Fibroblast of lung (primary cell): ENCODE measurements around the gene PITPNB. TPM values are rescaled to one million over a fixed set of nuclear protein-coding genes. Genes with fewer than 3 reads are reported as not detected.

Experiments used
- DNase-seq, 2 donors: peaks; one replicate each; pipeline versions ENCODE4 v3.0.0 to v3.0.0-alpha.2; 2010; ENCODE audit warnings: low read depth in 2 of 2
- H2AFZ ChIP-seq: 2 replicates; pipeline ENCODE4 v1.5.1; 2012; ENCODE audit warnings: low read length, control low read depth, inconsistent platforms
- H3K27ac ChIP-seq: 2 replicates; pipeline ENCODE4 v1.5.1; 2011; ENCODE audit warnings: low read length, control low read depth; ENCODE audit not compliant: insufficient read depth
- H3K27me3 ChIP-seq: 2 replicates; pipeline ENCODE4 v1.5.1; 2011; ENCODE audit warnings: mild to moderate bottlenecking, low read length; ENCODE audit not compliant: control insufficient read depth, insufficient read depth
- H3K36me3 ChIP-seq: 2 replicates; pipeline ENCODE4 v1.5.1; 2011; ENCODE audit warnings: low read length; ENCODE audit not compliant: control insufficient read depth, insufficient read depth
- H3K4me1 ChIP-seq: 2 replicates; pipeline ENCODE4 v1.5.1; 2011; ENCODE audit warnings: low read length; ENCODE audit not compliant: control insufficient read depth, insufficient read depth; ENCODE audit errors: extremely low read depth
- H3K4me2 ChIP-seq: 2 replicates; pipeline ENCODE4 v1.5.1; 2011; ENCODE audit warnings: low read length, control low read depth; ENCODE audit not compliant: insufficient read depth; ENCODE audit errors: extremely low read depth
- H3K4me3 ChIP-seq, 4 experiments: fragments of 200-600 bp in 1 of 4; sonication (generic) in 1 of 4; replicated peaks in 1 of 4; 2 replicates each; pipeline ENCODE4 v1.5.1; 2011 to 2016; ENCODE audit warnings: low read length in 4 of 4, low read depth in 3 of 4, mild to moderate bottlenecking in 3 of 4, control low read depth in 2 of 4, inconsistent platforms in 1 of 4, mixed read lengths in 1 of 4; ENCODE audit not compliant: insufficient read depth in 1 of 4; ENCODE audit errors: control extremely low read depth in 1 of 4
- H3K79me2 ChIP-seq: 2 replicates; pipeline ENCODE4 v1.5.1; 2012; ENCODE audit warnings: mild to moderate bottlenecking, low read length, inconsistent platforms; ENCODE audit not compliant: control insufficient read depth, insufficient read depth
- H3K9ac ChIP-seq: 2 replicates; pipeline ENCODE4 v1.5.1; 2011; ENCODE audit warnings: mild to moderate bottlenecking, low read length, control low read depth; ENCODE audit not compliant: insufficient read depth
- H3K9me3 ChIP-seq: 2 replicates; pipeline ENCODE4 v1.5.1; 2012; ENCODE audit warnings: low read depth, low read length; ENCODE audit not compliant: control insufficient read depth, insufficient read depth
- H4K20me1 ChIP-seq: 2 replicates; pipeline ENCODE4 v1.5.1; 2011; ENCODE audit warnings: low read length; ENCODE audit not compliant: control insufficient read depth, insufficient read depth; ENCODE audit errors: extremely low read depth
- EZH2 ChIP-seq: IDR thresholded peaks from 2 replicates; pipeline ENCODE4 v1.5.1; 2012; ENCODE audit warnings: low read length, control low read depth, mild to moderate bottlenecking; ENCODE audit errors: missing control alignments
- polyA plus RNA-seq, 2 donors: library from polyadenylated mRNA; depleted of rRNA in 1 of 2; stranded (reverse) in 1 of 2; unstranded in 1 of 2; fragments of >200 nt; gene quantifications; 2 replicates each; pipeline ENCODE4 v1.2.1, GENCODE V29; 2011 to 2012; ENCODE audit warnings: missing spikeins in 1 of 2
- total RNA-seq: library from RNA; depleted of rRNA; stranded (reverse); fragments of >200 nt; gene quantifications from 2 replicates; pipeline ENCODE4 v1.2.1, GENCODE V29; 2014
- TF ChIP-seq, protein P1 (sequence below), 2 donors: IDR thresholded peaks in 1 of 2; conservative IDR thresholded peaks in 1 of 2; 1 replicate in 1 of 2; 2 replicates in 1 of 2; pipeline ENCODE4 v1.5.1; 2011 to 2012; ENCODE audit warnings: low read length in 2 of 2, control low read depth in 1 of 2, inconsistent platforms in 1 of 2, low read depth in 1 of 2, mild to moderate bottlenecking in 1 of 2

The PITPNB gene
- total and polyA plus RNA-seq, 2 donors (not counting 1 experiment from before 2014, with no cell fraction given): 42.4 to 79.4 TPM

DNA sequence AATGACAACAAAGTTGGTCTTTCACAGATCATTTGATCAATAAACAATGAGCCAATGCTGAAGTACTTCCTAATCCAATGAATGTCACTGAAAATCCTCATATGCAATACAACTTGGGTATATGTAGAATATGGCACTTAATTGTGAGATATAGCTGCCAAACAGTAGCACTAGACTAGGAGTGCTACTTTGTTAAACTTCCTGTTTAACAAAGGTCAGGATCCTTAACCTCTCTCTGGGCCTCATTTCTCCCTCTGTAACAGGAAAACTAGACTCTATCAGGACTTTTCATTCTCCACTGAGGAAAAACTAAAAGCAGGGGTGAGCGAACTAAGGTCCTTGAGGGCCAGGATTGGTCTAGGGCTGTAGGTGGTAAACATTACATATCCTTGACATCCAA lies 56.1 kb downstream of the PITPNB start:
- Histone ChIP-seq H3K79me2 (peaks cover 13% of the 10 kb centered on the region), H3K9me3 (no peaks in the 10 kb centered on the region), H3K36me3 (no peaks in the 10 kb centered on the region), H2AFZ (no peak overlapping the region), H3K4me2 (no peak overlapping the region), H3K9ac (no peak overlapping the region), H3K4me1 (peaks cover 27% of the 10 kb centered on the region), H3K27me3 (no peaks in the 10 kb centered on the region), H3K27ac (no peak overlapping the region), H4K20me1 (no peaks in the 10 kb centered on the region), H3K4me3 (no peak overlapping the region)
- no peak for TF ChIP-seq EZH2
- TF ChIP-seq, protein P1, sequence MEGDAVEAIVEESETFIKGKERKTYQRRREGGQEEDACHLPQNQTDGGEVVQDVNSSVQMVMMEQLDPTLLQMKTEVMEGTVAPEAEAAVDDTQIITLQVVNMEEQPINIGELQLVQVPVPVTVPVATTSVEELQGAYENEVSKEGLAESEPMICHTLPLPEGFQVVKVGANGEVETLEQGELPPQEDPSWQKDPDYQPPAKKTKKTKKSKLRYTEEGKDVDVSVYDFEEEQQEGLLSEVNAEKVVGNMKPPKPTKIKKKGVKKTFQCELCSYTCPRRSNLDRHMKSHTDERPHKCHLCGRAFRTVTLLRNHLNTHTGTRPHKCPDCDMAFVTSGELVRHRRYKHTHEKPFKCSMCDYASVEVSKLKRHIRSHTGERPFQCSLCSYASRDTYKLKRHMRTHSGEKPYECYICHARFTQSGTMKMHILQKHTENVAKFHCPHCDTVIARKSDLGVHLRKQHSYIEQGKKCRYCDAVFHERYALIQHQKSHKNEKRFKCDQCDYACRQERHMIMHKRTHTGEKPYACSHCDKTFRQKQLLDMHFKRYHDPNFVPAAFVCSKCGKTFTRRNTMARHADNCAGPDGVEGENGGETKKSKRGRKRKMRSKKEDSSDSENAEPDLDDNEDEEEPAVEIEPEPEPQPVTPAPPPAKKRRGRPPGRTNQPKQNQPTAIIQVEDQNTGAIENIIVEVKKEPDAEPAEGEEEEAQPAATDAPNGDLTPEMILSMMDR (conservative IDR thresholded peaks at IDR 0.05 in 1 of 2, IDR thresholded peaks at IDR 0.05 in 1 of 2; ENCODE audit: low read depth in 1 of 2, low read length in 2 of 2): no peak
- no peak for DNase-seq

DNA sequence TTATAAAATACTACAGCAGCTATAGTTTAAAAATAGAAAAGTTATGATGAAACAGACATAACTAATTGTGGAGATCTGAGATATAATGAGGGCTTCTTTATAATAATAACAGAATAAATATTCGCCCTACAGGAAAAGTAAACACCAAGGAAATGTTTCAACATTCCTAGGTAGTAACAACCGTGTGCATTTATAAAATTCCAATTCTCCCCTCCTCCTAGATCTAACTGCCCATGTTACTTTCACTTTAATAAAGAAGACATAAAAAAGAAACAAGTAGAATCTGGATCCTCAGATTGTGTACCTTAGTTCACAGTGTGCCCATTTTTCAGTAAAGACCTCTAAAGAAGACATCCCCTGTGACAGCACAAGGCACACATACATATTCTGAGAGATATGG lies 59.7 kb downstream of the PITPNB start:
- Histone ChIP-seq H3K9ac (no peak overlapping the region), H3K27ac (peak overlapping the region; percentile 70), H3K27me3 (no peaks in the 10 kb centered on the region), H3K79me2 (peaks cover 8% of the 10 kb centered on the region), H3K4me3 (peak overlapping the region in 2 of 4 experiments; percentile 15 to 18), H3K9me3 (no peaks in the 10 kb centered on the region), H3K4me1 (peaks cover 21% of the 10 kb centered on the region), H4K20me1 (no peaks in the 10 kb centered on the region), H3K36me3 (peaks cover 10% of the 10 kb centered on the region), H2AFZ (no peak overlapping the region), H3K4me2 (peak overlapping the region; percentile 49)
- TF ChIP-seq, protein P1 (conservative IDR thresholded peaks at IDR 0.05 in 1 of 2, IDR thresholded peaks at IDR 0.05 in 1 of 2; ENCODE audit: low read depth in 1 of 2, low read length in 2 of 2): no peak
- TF ChIP-seq EZH2: no peak
- no peak for DNase-seq

DNA sequence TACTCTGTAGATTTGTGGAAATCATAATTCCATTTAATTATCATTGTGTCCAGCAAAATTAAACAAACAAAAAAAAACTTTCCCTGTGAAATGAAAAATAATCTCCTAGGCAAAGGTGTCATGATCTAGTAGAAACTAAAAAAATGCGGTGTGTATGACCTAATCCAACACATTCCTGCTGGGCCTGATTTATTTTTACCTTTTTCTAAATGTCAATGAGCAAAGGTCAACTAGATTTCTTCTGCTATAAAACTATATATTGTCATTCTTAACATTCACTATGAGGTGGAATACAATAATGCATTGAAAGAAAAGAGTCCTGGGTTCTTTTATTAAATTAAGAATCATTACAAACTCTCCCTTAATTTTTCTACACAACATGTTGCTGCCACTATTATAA lies 60.4 kb downstream of the PITPNB start:
- H2AFZ ChIP-seq: no peak overlapping the region
- H3K9ac ChIP-seq: no peak overlapping the region
- TF ChIP-seq, protein P1 (conservative IDR thresholded peaks at IDR 0.05 in 1 of 2, IDR thresholded peaks at IDR 0.05 in 1 of 2; ENCODE audit: low read depth in 1 of 2, low read length in 2 of 2): no peak
- TF ChIP-seq EZH2: no peak
- H3K36me3 ChIP-seq: peaks cover 10% of the 10 kb centered on the region
- H3K4me3 ChIP-seq: no peak overlapping the region
- H4K20me1 ChIP-seq: no peaks in the 10 kb centered on the region
- no peaks in the 10 kb centered on the region for H3K27me3 ChIP-seq
- no peak for DNase-seq
- peaks cover 21% of the 10 kb centered on the region for H3K4me1 ChIP-seq
- no peak overlapping the region for H3K4me2 ChIP-seq
- no peaks in the 10 kb centered on the region for H3K9me3 ChIP-seq
- no peak overlapping the region for H3K27ac ChIP-seq
- H3K79me2 ChIP-seq: peaks cover 6% of the 10 kb centered on the region
